ENCODE results near the gene ALKBH3. TPM values are rescaled to one million over a fixed set of nuclear protein-coding genes. Genes with fewer than 3 reads are reported as not detected.

The ALKBH3 gene
- total and polyA plus RNA-seq, 3 donors from 2014 or later = 39.9 to 45.8 (median 45.4) TPM

DNA sequence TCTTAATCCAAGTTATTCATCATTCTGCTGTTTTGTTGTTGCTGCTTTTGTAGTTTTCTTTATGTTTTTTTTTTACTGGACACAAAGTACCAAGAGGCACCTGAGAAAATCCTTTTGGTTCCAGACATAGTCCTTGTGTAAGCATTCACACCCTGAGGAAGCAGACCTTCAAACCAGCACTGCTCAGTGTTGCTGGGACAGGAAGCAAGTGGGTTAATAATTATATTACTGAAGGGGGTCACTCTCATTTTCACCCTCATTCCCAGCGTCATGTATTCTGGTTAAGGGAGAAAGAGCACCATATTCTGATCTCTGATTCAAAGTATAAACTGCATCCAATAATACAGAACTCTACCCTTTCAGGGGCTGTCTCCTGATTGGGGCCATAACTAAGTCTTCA is 5.9 kb upstream of the ALKBH3 start:
- intact Hi-C loops (cut with DNase I; ENCODE audit: low total_unique reads) = no loop called here
- DNase-seq = no peak
- no peaks in the 10 kb centered on the region for H3K36me3 ChIP-seq (ENCODE audit: low read depth, missing control alignments)
- H3K4me1 ChIP-seq = no peaks in the 10 kb centered on the region
- 41 to 47% methylated on average over 1 of the region's 1 CpG for WGBS, 2 donors
- no peak overlapping the region for H3K4me3 ChIP-seq
- TF ChIP-seq, protein P1, sequence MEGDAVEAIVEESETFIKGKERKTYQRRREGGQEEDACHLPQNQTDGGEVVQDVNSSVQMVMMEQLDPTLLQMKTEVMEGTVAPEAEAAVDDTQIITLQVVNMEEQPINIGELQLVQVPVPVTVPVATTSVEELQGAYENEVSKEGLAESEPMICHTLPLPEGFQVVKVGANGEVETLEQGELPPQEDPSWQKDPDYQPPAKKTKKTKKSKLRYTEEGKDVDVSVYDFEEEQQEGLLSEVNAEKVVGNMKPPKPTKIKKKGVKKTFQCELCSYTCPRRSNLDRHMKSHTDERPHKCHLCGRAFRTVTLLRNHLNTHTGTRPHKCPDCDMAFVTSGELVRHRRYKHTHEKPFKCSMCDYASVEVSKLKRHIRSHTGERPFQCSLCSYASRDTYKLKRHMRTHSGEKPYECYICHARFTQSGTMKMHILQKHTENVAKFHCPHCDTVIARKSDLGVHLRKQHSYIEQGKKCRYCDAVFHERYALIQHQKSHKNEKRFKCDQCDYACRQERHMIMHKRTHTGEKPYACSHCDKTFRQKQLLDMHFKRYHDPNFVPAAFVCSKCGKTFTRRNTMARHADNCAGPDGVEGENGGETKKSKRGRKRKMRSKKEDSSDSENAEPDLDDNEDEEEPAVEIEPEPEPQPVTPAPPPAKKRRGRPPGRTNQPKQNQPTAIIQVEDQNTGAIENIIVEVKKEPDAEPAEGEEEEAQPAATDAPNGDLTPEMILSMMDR (IDR thresholded peaks at IDR 0.05) = no peak
- no peak for TF ChIP-seq POLR2A (IDR thresholded peaks at IDR 0.05)
- H3K27me3 ChIP-seq = no peaks in the 10 kb centered on the region
- H3K9me3 ChIP-seq = no peaks in the 10 kb centered on the region
- H3K27ac ChIP-seq = no peak overlapping the region

- DNase-seq = no peak
- no peaks in the 10 kb centered on the region for H3K9me3 ChIP-seq
- H3K36me3 ChIP-seq (ENCODE audit: low read depth, missing control alignments) = no peaks in the 10 kb centered on the region
- H3K4me3 ChIP-seq = peak overlapping the region; percentile 71 to 81
- H3K27me3 ChIP-seq = no peaks in the 10 kb centered on the region
- H3K4me1 ChIP-seq = peaks cover 12% of the 10 kb centered on the region
- TF ChIP-seq, protein P1 (IDR thresholded peaks at IDR 0.05) = no peak
- no peak for TF ChIP-seq POLR2A (IDR thresholded peaks at IDR 0.05)
- intact Hi-C loops (cut with DNase I; ENCODE audit: low total_unique reads) = no loop called here
- 28 to 38% methylated on average over 13 of the region's 13 CpGs for WGBS, 2 donors
- H3K27ac ChIP-seq = no peak overlapping the region
Observed at GRCh38 chr11:43879789-43880639, 617 bp upstream of the ALKBH3 start.

DNA sequence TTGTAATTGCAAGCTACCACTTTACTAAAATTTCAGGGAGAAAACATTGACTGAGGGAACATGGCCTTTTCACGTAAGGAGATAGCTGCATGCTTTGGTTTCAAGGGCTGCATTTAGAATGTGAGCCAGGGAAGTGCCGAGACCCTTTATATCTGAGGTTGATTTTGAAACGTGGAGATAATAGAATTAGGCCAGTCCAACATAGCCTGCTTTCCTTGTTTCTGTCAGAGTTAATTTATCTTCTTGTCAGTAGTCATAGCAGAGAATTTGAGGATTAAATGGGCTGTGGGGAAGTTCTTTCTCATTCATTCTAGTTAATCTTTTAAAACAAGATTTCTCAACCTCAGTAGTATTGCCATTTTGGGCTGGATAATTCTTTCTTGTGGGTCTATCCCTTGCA is 12.2 kb downstream of the ALKBH3 start:
- Histone ChIP-seq H3K4me1 (no peaks in the 10 kb centered on the region), H3K4me3 (no peak overlapping the region), H3K36me3 (ENCODE audit: low read depth, missing control alignments) (no peaks in the 10 kb centered on the region), H3K27ac (no peak overlapping the region), H3K9me3 (no peaks in the 10 kb centered on the region), H3K27me3 (no peaks in the 10 kb centered on the region)
- TF ChIP-seq POLR2A (IDR thresholded peaks at IDR 0.05) = no peak
- TF ChIP-seq, protein P1 (IDR thresholded peaks at IDR 0.05) = no peak
- WGBS, 2 donors = 39 to 44% methylated on average over 3 of the region's 3 CpGs
- intact Hi-C loops (cut with DNase I; ENCODE audit: low total_unique reads) = no loop called here
- DNase-seq = no peak

DNA sequence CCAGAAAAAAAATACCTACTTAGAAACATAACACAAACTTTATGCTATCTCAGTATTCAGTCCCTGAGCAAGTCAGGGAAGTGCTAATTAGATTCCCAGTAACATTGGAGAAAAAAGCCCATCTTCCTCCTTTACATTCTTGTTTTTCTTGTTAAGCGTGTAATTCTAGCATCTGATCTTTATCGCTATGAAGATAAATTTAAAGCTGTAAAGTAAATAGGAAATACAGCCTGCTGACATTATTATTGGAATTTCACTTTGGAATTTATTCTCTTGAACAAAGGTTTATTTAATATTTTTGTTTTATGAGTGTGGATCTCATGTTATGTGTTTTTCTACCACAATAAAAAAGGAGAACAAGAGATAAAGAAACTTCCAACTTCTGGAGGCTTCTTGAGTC is 13.9 kb downstream of the ALKBH3 start:
- no peak overlapping the region for H3K27ac ChIP-seq
- H3K27me3 ChIP-seq = no peaks in the 10 kb centered on the region
- no peak overlapping the region for H3K4me3 ChIP-seq
- no peaks in the 10 kb centered on the region for H3K4me1 ChIP-seq
- no peak for DNase-seq
- H3K9me3 ChIP-seq = no peaks in the 10 kb centered on the region
- TF ChIP-seq, protein P1 (IDR thresholded peaks at IDR 0.05) = no peak
- TF ChIP-seq POLR2A (IDR thresholded peaks at IDR 0.05) = no peak
- intact Hi-C loops (cut with DNase I; ENCODE audit: low total_unique reads) = no loop called here
- 70 to 87% methylated on average over 2 of the region's 2 CpGs for WGBS, 2 donors
- no peaks in the 10 kb centered on the region for H3K36me3 ChIP-seq (ENCODE audit: low read depth, missing control alignments)

DNA sequence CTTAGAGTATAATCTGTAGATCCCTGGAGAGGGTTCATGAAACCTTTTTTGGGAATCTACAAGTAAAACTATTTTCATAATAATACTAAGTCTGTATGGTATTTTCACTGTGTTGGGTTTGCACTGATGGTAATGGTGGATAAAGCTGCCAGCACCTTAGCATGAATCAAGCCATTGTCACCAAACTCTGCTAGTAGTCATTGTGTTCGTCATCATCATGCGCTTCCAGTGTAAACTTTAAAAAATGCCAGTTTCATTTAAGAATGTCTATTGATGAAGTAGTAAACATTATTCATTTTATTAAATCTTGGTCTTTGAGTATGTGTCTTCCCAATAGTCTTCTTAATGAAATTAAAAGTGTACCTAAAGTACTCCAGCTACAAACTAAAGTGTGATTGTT is 15.0 kb downstream of the ALKBH3 start:
- no peak for DNase-seq
- intact Hi-C loops (cut with DNase I; ENCODE audit: low total_unique reads) = no loop called here
- H3K27ac ChIP-seq = no peak overlapping the region
- H3K36me3 ChIP-seq (ENCODE audit: low read depth, missing control alignments) = no peaks in the 10 kb centered on the region
- TF ChIP-seq, protein P1 (IDR thresholded peaks at IDR 0.05) = no peak
- no peak for TF ChIP-seq POLR2A (IDR thresholded peaks at IDR 0.05)
- H3K27me3 ChIP-seq = no peaks in the 10 kb centered on the region
- WGBS, 2 donors = 95 to 96% methylated on average over 2 of the region's 2 CpGs
- H3K9me3 ChIP-seq = no peaks in the 10 kb centered on the region
- H3K4me3 ChIP-seq = no peak overlapping the region
- no peaks in the 10 kb centered on the region for H3K4me1 ChIP-seq

Data from testis (tissue), 3 donors.